Activated T-helper 9 cell treated with anti-CD3 and anti-CD28 coated beads, Interleukin-2, amount 50 U/mL, for 16 hours (primary cell): ENCODE results near the gene MAN1B1.

Source experiments
- DNase-seq: peaks from one replicate; pipeline ENCODE4 v3.0.0-alpha.2; 2020; ENCODE audit warnings: low read depth

MAN1B1 gene

DNA sequence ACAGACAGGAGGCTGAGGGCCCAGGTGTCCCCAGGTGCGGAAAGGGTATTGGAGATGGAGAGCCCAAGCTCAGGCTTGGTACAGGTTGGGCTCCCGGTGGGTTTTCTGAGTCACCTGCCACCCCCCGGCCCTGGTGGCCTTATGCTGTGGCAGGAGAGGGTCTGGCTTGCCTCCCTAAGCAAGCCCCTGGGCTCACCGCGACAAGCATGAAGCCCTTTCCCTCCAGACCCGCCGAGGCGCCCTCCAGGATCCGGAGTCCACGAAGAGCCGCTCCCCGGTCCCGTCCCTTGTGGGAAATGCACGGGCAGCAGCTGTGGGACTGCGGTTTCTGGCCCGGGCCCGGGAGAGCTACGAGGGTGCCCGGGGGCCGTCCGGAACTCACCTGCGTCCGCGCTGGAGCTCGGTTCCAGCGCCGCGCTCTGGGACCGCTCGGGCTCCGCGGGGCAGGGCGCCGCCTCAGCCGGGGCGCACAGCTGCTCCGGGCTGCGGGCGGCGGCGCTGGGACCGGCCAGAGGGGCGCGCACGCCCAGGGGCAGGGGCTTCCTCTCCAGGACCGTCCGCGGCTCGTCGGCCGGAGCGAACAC, 17.2 kb upstream of the MAN1B1 start:
- no peak for DNase-seq

DNA sequence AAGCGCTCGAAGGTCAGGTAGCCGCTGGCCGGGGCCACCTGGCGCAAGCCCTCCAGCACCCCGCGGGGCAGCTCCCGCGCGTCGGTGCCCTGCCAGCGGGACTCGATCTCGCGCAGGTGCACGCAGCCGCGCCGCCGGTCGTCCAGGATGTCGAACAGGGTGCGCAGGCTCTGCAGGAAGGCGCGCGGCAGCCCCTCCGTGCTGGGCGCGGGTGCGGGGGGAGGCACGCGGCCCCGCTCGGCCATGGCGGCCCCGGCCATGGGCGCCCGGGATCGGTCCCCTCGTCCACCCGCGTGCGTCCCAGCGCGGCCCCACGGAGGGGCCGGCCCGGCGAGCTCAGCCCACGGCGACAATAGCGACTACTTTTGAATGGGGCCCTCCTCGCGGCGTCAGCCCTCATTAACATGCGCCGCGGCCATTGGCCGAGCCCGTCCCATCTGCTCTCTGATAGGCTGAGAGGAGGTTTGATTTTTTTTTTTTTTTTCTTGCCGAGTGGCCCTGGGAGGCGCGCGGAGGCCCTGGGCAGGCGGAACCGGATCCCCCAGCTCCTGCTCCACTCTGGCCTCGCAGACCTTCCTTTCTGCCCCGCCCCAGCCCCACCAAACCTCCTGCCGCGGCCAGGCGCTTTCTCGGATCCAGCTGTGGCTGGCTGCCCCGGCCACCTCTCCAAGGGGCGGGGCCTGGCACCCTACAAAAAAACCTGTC, 16.4 kb upstream of the MAN1B1 start, which contains the start of gene SAPCD2:
TSS of gene SAPCD2 (minus strand) at position 357 of the 705 bp plus-strand sequence. CDS start at position 260, 97 bp downstream.
- DNase-seq = peak; percentile 81

DNA sequence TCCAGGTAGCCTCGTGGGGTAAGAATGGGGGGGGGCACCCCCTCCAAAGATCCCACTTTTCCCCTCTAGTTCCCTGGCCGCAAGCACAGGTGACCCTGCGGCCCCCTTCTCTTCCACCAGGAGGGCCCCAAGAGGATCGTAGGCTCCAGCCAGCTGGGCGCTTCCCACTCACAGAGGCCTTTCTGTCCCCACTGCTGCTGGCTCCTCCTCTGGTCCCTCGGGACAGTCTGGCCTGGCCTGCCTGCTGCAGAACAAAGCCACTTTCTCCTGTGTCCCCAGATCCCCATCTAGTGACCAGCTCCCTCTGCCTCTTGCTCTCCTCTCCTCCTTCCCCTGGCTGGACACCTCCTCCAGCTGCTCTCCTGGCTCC, 15.9 kb upstream of the MAN1B1 start:
- DNase-seq = no peak

DNA sequence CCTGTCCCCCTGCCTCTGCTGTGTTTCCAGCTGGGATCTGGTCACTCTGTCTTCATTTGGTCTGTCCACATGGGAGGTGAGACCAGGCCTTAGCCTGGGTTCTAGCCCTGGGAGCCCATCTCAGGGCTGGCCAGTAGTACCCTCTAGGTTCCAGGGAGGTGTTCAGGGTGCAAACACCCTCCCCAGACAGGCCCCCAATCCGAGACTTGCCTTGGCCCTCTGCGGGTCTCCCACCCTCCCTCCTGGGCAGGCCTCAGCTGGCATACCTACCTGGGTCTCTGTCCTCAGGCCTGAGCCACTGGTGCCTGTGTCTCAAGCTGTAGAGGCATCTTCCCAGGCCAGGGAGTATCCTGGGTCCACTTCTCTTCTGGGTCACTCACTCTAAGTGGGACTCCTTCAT, 15.5 kb upstream of the MAN1B1 start:
- no peak for DNase-seq

DNA sequence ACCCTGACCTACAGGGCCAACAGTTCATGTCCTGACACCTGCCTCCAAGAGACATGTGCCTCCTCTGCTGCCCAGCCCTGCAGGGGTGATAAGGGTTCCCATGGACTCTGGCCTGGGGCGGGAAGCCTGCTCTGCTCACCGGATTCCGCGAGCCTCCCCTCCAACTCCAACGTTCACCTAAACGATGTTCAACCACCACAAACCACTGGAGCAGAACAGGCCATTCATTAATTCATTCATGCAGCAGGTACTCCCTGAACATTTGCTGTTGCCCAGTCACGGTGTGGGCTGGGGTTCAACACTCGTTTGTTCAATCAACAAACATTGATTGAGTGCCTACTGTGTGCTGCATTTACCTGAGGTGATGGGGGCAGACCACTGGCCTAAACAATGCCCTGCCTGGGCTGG, 12.8 kb upstream of the MAN1B1 start:
- DNase-seq = no peak

DNA sequence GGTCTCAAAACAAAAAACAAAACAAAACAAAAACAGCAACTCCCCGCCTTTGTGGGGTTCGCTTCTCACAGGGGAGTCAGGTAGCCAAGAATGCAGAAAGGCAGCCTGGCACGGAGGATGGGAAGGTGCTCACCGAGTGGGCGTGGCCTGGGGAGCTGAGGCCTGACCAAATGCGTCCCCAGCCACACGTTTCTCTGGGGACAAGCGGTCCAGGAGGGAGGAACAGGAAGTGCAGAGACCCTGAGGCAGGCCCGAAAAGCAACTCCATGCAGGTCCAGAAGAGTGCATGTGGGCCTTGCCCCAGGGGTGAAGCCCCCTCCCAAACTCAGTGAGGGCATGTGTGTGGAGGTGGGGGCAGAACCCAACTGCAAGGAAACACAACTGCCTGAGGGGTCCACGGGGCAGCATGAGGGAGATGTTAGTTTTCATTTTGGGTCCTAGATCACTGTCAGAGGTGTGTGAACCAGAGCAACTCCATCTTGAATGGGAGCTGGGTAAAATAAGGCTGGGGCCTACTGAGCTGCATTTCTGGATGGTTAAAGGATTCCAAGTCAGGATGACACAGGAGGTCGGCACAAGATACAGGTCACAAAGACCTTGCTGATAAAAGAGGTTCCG, 12.0 kb upstream of the MAN1B1 start:
- no peak for DNase-seq

DNA sequence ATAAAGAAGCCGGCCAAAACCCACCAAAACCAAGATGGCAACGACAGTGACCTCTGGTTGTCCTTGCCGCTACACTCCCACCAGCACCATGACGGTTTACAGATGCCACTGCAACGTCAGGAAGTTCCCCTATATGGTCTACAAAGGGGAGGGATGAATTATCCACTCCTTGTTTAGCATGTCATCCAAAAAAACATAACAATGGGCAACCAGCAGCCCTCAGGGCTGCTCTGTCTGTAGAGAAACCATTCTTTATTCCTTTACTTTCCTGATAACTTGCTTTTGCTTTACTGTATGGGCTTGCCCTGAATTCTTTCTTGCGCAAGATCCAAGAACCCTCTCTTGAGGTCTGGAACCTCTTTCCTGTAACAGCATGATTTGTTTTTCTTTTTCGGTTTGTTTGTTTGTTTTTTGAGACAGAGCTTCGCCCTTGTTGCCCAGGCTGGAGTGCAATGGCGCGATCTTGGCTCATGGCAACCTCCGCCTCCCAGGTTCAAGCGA, 11.5 kb upstream of the MAN1B1 start:
- DNase-seq = no peak

DNA sequence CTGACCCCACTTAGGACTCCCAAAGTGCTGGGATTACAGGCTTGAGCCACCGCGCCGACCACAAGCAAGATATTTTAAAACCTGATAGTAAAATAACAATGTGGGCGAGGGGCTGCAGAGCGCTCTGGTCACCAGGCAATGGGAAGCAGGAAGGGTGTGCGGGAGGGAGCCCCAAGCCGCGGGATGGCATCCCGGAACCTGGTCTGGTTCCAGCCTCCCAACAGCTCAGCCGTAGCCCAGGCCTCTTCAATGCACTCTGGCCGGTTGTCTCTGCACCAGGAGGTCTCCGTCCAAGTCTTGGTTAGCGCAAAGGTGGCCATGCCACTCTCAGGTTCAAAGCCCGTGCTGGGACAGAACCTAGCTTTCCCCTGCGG, 10.2 kb upstream of the MAN1B1 start:
- no peak for DNase-seq

DNA sequence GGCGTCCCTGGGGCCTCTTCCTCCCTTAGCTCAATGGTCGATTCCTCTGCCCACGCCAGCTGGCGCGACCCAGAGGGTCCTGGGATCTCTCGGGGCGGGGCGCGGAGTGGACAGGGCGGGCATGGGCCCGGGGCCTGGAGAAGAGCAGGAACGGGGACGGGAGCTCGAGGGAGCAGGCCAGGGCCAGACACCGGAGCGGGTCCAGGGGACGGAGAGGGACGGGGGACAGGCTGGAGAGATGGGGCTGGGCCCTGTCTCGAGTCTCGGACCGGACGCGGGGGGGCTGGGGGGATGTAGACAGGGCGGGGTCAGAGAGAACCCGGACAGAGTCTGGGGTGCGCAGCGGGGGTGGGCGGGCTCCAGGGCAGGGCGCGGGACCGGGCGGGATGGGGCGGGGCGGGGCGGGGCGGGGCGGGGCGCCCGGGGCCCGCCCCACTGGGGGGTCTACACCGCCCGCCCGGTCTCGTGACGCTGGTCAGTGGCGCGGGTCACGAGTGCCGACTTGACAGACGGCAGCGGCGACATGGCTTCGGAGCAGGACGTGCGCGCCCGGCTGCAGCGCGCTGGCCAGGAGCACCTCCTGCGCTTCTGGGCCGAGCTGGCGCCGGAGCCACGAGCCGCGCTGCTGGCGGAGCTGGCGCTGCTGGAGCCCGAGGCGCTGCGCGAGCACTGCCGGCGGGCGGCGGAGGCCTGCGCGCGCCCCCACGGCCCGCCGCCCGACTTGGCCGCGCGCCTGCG, 9.6 kb upstream of the MAN1B1 start, which contains the start of gene UAP1L1:
TSS of gene UAP1L1 (plus strand) at position 508 of the 738 bp plus-strand sequence. CDS start at position 524, 16 bp downstream.
- DNase-seq = peak; percentile 24

DNA sequence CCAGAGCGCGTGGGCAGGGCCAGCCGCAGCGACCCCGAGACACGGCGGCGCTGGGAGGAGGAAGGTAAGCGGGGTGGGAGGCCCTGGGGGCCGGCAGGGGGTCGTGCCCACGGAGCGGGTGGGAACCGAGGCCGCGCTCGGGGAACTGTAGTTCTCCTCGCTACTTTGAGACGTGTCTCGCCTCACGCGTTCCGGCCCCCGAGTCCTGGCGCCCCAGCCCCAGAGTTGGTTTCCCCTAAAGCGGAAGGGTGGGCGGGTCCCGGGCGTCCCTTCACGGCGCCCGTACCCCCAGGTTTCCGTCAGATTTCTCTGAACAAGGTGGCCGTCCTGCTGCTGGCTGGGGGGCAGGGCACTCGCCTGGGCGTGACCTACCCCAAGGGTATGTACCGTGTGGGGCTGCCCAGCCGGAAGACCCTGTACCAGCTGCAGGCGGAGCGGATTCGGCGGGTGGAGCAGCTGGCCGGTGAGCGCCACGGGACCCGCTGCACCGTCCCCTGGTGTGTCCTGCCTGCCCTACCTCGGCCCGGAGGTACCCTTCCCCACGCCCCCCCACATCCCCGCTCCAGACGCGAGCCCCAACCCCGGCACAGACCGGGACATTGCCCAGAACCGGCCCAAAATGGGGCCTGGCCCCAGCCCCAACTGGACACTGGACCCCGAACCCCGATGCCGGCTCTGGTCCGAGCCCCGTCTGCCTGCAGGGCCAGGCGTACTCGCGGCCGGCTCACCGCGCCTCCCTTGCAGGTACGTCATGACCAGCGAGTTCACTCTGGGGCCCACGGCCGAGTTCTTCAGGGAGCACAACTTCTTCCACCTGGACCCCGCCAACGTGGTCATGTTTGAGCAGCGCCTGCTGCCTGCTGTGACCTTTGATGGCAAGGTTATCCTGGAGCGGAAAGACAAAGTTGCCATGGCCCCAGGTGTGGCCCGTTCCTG, 8.8 kb upstream of the MAN1B1 start:
- no peak for DNase-seq

DNA sequence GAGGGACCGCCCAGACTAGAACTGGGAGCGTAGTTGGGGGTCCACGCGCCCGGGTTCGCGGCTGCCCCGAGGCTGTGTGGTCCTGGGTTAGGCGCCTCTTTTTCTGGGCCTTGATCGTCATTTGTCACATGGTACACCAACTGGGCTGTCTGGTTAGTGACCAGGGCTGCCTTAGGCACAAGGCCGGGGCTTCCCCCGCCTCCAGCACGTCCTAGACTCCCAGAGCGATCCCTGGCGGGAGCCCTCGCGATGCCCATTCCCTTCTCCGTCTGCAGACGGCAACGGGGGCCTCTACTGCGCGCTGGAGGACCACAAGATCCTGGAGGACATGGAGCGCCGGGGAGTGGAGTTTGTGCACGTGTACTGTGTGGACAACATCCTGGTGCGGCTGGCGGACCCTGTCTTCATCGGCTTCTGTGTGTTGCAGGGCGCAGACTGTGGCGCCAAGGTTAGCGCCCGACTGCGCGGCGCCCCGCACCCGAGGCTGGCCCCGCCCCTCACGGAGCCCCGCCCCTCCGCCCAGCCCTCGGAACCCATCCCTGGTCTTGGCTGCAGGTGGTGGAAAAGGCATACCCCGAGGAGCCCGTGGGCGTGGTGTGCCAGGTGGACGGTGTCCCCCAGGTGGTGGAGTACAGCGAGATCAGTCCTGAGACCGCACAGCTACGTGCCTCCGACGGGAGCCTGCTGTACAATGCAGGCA, 7.9 kb upstream of the MAN1B1 start:
- no peak for DNase-seq

DNA sequence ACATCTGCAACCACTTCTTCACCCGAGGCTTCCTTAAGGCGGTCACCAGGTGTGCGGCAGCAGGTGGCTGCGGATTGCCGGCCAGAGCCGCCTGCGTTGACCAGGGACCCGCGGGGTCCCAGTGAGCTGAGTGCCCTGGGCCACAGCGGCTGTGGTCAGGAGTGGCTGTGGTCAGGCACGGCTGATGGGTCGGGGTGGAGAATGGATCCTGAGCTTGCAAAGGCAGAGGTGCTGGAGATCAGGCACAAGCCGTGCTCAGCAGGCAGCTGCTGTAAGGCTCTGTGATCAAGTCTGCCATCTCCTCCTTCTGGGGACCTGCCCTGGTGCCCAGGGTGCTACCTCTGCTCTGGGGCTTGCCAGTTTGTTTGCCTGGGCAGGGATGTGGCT, 7.4 kb upstream of the MAN1B1 start:
- no peak for DNase-seq

DNA sequence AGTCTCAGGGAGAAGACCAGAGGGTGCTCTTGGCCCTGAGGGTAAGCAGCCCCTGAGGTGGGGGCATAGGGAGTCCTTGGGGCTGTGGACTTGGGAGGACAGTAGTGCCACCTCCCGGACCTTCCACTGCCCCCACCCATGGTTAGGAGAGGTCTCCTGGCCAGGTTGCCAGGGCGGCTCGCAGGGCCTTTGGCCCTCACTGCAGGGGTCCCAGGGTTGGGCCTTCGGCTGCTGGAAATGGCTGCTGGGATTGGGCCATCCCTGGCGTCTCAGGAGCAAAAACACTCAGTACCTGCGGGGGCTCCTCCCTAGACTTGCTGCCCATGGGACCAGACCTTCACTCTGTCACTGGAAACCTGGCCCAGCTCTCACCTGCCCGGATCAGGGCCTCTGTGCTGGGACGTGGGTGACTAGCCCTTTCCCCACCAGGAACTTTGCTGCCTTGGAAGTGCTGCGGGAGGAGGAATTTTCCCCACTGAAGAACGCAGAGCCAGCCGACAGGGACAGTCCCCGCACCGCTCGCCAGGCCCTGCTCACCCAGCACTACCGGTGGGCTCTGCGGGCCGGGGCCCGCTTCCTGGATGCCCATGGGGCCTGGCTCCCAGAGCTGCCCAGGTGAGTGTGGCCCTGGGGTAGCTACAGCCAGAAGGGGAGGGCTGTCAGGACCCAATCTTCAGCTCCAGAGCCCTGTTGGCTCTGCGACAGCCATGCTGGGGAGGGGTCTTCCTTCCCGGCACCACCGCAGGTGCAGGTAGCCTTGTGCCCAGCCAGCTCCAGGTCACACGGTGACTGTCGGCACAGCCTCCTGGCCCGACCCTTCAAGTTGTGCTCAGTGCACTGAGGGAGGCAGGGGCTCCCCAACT, 6.3 kb upstream of the MAN1B1 start:
- DNase-seq = no peak

DNA sequence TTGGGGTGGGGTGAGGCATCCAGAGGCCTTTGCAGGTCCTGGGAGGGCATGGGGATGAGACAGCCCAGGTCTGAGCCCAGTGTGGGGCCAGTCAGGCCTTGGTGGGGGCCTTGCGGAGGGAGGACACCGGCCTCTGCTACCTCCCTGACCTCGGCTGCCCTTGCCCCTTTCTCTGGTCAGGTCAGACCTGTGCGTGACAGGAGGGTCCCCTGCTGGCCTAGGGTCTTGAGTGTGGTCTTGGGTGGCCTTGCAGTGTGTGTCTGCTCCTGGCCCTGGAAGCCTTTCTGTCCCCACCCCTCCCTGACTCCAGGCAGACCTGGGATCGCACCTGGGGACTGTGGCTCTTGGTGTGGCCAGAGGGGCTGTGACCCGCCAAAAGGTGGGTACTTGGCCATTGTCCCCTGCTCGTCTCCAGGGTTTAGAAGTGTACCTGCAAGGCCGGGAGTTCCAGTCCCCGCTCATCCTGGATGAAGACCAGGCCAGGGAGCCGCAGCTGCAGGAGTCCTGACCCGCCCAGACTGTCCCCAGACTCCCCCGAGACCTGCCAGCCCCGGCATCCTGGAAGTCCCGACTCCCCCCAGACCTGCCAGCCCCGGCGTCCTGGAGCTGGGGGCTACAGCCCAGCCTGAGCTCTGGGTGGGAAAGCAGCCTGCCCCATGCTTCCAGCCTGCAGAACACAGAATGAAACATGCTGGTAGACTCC, 4.4 kb upstream of the MAN1B1 start:
- no peak for DNase-seq

DNA sequence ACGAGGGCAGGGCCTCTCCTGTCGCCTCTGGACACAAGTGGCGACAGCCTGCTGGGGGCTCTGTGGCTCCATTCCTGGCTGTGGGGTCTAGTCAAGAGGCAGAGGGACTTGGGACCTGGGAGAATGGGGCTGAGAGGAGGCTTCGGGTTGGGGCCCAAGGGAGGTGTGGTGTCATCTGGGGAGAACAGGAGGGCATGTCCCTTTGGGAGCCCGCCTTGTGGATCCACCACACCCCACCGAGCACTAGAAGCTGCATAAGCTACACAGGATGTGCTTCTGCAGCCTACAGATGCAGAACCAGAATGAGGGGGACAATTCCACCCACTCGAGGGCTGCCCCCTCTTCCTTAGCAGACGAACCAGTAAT, 3.9 kb upstream of the MAN1B1 start:
- DNase-seq = no peak

DNA sequence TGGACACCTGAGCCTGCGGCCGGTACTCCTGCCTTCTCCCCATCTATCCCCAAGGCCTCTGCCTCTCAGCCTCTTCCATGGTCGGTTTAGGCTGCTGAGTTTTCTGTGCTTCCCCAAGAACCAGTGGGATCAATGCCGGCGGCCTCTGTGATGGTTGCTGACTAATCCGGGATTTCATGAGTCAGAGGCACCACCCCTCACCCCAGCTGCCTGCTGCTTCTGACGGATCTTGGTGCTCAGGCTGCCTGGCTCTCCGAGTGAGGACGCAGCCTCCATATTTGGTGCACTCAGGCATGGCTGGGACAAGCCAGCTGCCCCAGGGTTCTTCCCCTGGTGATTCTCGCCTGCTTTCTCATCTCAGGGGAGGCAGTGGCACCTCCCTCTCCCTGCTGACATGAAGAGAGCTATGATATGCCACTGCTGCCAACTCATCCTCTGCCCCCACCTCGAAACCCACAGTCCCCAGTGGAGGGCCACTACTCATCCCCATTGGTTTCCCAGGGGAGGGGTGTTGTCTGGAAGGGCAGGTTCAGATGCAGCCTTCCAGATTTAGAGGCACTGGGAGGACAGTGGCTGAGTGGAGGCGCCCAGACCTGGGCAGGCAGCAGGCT, 3.3 kb upstream of the MAN1B1 start:
- no peak for DNase-seq

DNA sequence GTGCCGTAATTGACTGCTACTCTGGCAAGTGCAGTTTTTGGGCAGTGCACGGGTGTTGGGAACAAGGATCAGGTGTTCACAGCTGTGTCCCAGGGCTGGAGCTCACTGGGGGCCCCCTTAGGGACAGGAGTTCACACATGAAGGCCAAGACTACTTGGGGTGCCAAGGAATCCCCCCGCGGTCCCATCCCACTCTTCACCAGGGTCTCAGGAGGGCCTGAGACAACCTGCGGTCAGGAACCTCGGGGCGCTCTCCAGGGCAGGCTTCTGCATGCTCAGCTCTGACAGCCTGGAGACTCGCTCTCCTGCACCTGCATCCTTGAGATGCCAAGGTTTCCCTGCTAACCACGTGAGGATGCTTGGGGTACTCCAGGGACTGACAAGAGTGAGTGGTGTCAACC, 2.3 kb upstream of the MAN1B1 start:
- DNase-seq = no peak

DNA sequence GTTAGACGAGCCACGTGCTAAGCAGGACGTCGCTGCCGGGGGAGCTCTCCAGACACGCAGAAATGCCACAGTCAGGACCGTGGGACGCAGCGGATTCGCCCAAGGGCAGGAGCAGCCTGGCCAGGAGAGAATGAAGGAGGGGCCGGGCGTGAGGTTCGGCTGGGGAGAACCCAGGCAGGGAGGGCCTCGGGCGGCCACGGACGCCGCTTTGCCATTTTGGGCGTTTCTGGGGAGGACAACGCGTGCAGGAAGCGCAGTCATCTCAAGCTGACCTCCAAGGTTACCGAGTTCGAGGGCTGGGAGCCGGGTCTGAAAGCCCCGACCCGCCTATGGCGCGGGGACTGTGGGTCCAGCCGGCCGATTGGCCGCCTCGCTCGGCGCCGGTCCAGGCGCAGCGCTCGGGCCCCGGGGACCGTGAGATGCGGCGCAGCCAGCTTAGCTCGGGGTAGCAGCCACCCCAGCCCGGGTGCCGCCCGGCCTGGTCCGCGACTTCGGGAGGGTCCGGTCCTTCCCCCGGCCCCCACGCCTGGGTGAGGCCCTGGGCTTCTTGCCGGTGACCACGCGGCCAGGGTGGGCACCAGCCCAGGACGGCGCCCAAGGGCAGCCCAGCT, 760 bp upstream of the MAN1B1 start:
- no peak for DNase-seq
